ENCODE data around the gene MYO15B.
"Not testable (repeated sequence)": the region's sequence is repeated elsewhere in the genome, so short reads cannot be mapped to it uniquely, and the experiment has no call there.

MYO15B gene

DNA sequence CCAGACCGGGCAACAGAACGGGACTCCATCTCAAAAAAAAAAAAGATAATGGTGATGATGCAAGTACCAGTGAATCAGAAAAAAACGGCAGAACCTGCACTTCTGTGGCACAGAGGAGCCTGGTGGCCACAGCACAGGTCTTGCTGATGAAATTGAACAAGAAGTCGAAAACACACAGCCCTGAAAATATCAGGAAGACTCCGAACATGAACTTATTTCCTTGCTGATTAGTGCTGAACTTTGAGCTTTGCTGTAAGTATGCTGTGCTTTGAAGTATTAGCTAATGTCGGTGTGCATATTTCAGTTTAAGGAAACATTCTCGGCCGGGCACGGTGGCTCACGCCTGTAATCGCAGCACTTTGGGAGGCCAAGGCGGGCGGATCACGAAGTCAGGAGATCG is 10.9 kb upstream of the MYO15B start:
- no peak for DNase-seq

DNA sequence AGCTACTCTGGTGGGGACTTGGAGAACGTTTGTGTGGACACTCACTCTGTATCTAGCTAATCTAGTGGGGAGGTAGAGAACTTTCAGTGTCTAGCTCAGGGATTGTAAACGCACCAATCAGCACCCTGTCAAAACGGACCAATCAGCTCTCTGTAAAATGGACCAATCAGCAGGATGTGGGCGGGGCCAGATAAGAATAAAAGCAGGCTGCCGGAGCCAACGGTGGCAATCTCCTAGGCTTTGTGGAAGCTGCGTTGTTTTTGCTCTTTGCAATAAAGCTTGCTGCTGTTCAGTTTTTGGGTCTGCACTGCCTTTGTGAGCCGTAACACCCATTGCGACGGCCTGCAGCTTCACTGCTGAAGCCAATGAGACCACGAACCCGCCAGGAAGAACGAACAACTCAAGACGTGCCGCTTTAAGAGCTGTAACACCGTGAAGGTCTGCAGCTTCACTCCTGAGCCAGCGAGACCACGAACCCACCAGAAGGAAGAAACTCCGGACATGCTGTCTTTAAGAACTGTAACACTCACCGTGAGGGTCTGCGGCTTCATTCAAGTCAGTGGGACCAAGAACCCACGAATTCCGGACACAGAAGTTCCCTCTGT is 6.4 kb upstream of the MYO15B start:
- not testable (repeated sequence) for DNase-seq

DNA sequence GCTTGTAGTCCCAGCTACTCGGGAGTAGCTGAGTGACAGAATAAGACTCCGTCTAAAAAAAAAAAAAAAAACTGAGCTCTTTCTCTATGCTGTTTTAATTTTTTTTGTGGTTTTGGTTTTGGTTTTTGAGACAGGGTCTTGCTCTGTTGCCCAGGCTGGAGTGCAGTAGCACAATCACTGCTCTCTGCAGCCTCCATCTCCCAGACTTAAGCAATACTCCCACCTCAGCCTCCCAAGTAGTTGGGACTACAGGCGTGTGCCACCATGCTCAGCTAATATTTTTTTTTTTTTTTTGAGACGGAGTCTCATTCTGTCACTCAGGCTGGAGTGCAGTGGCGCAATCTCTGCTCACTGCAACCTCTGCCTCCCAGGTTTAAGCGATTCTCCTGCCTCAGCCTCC is 4.4 kb upstream of the MYO15B start:
- DNase-seq = not testable (repeated sequence)

DNA sequence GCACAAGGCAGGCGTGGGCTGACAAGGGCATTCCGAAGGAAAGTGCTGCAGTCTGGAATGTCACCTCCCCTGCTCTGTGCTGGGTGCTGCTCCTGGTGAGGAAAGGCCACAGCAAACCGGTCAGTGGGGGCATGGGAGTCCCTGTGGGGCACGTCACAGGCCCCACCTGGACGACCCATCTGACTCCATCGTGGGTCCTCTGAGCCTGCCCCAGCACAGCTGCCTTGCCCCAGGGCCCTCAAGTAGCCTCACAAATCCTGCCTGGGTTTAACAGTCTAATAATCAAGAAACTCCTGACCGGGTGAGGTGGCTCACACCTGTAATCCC is 2.8 kb upstream of the MYO15B start:
- no peak for DNase-seq

DNA sequence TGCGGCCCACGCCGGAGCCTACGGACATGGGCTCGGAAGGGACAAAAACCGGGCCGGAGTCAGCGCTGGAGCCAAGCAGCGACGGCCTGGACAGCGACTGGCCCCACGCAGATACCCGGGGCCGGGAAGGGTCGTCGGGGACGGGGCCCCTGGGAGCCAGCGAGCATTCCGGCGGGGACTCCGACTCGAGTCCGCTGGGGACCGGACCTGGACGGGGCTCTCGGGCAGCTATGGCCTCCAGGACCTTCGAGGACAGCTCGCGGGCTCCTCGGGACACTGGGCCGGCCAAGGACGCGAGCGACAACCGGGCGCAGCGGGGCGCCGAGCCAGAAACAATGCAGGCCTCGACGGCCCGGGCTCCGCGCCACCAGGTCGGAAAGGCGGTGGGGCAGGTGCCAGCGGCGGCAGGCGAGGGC is 1.0 kb downstream of the MYO15B start:
- no peak for DNase-seq

DNA sequence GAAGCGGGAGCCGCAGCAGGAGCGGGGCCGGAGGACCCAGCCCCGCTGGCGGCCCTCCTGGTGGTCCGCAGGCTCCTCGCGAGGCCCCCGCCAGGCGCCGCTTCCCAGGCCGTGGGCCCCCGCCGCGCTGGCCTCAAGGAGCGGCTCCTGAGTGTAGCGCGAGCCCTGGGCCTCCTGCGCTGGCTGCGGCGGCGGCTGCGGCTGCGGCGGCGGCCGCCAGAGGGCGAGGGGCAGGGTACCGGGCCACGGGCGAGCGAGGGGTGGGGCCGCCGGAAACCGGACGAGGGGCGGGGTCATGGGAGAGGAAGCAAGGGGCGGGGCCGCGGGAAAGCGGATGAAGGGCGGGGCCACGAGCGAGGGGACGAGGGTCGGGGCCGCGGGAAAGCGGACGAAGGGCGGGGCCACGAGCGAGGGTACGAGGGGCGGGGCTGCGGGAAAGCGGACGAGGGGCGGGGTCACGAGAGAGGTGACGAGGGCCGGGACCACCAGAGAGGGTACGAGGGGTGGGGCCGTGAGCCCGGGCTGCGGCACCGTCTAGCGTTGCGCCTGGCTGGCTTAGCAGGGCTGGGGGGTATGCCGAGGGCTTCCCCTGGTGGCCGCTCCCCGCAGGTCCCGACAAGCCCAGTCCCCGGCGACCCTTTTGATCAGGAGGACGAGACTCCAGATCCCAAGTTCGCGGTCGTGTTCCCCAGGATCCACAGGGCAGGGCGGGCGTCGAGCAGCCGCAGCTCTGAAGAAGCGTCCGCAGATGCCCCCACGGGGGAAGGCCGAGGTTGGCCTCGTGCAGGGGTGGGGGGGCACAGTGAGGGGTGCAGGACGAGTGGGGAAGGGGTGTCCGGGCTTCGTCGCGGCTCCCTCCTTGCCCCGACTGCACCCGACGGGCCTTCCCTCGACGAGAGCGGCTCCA is 1.7 kb downstream of the MYO15B start:
- DNase-seq = peak; percentile 82

DNA sequence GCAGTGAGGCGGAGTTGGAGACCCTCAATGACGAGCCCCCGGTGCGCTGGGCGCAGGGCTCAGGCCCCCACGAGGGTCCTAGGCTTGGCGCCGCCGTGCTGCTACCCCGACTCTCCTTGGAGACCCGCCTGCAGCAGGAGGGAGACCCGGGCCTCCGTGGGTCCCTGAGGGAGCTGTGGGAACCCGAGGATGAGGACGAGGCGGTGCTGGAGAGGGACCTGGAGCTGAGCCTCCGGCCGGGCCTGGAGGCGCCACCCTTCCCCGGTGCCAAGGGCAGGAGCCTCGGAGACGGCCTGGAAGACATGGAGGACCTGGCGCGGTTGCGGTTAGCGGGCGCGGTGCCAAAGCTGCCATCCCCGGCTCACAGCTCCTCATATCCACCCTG is 2.3 kb downstream of the MYO15B start:
- peak; percentile 25 for DNase-seq

DNA sequence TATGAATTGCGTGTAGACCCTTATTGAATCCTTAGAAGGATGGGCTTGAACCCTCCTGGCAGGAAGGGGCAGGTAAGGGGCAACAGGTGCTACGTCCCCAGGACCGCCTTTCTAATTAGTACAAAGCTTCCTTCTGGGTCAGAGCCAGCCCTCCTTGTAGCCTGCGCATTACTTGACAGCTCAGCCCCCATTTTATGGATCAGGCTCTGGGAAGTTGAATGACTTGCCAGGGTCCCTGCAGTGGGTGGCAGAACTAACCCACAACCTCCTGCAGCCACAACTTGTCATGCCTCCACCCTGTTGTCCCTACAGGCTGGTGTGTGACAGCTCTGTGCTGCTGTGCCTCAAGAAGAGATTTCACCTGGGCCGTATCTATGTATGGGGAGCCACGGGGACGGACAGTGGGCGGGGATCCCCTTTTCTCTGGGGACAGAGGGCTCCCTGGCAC is 2.7 kb downstream of the MYO15B start:
- DNase-seq = no peak

DNA sequence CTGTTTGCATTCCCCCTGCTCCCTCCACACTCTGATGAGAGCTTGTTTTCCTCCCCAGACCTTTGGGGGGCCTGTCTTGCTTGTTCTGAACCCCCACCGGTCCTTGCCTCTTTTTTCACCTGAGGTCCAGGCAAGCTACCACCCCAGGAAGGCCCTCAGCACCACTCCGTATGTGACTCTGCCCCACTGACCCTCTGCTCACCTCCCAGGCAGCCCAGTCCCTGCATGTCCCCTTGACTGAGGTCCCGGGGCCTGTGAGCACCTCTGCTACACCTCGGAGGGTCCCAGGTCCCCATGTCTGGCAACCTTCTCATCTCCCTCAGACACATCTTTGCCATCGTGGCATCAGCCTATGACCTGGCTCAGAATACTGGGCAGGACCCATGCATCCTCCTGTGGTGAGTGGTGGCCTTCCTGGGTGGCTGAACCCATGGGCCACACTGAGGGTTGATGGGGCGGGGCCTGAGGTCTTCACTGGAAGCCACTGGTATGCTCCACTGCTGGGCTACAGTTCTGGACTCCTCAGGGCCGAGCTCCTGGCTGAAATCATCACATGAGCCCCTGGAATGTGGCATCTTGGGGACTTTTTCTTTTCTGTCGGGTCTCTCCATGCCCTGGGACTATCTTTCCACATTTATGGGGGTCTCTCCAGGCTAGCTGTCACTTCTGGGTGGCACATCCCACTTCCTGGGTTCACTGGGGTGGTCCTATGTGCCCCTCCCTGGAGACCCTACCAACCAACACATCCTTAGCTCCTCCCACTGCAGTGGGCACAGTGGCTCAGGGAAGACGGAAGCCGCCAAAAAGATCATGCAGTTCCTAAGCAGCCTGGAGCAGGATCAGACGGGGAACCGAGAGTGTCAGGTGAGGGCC is 3.5 kb downstream of the MYO15B start:
- DNase-seq = no peak

DNA sequence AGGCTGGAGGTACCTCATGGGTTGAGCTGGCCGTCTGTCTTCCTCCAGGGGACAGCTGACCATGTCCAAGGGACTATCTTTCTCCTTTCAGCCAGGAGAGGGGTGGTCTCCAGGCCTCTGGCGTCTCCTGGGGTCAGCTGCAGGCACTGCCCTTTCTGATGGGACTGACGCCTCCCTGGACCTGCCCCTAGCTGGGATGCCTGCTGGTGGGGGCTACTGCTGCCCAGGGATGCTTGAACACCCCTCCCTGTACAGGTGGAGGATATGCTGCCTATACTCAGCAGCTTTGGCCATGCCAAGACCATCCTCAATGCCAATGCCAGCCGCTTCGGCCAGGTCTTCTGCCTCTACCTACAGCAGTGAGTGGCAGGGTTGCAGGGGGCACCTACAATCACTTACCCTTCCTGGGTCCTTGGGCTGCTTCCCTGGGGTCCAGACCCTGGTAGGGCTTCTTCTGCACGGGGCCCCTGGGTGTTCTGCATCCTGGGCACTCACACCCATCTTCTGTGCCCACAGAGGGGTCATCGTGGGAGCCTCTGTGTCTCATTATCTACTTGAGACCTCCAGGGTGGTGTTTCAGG is 4.2 kb downstream of the MYO15B start:
- DNase-seq = no peak

DNA sequence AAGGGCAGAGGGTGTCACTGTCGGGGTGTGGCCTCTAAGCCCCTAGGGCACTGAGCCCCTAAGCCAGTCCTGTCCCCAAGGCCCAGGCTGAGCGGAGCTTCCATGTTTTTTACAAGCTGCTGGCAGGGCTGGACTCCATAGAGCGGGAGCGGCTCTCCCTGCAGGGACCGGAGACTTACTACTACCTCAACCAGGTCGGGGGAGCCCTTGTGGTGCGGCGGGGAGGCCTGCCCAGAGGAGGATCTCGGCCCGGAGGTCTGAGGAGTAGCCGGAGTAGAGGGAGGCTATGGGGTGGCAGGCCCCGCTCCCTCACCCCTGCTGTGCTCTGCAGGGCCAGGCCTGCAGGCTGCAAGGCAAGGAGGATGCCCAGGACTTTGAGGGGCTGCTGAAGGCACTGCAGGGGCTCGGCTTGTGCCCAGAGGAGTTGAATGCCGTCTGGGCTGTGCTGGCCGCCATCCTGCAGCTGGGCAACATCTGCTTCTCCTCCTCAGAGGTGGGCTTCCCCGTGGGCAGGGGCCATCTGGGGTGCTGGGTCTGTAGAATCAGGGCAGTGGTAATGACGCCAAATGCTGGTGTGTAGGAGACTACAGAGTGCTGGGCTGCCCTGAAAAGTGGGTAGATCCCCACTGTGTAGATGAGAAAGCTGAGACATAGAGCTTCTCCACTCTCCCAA is 4.9 kb downstream of the MYO15B start:
- DNase-seq = no peak

DNA sequence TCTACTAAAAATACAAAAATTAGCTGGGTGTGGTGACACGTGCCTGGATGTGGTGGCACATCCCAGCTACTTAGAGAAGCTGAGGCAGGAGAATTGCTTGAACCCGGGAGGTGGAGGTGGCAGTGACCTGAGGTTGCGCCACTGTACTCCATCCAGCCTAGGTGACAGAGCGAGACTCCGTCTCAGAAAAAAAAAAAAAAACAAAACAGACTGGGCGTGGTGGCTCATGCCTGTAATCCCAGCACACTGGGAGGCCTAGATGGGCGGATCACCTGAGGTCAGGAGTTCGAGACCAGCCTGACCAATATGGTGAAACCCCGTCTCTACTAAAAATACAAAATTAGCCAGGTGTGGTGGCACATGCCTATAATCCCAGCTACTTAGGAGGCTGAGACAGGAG is 5.8 kb downstream of the MYO15B start:
- not testable (repeated sequence) for DNase-seq

DNA sequence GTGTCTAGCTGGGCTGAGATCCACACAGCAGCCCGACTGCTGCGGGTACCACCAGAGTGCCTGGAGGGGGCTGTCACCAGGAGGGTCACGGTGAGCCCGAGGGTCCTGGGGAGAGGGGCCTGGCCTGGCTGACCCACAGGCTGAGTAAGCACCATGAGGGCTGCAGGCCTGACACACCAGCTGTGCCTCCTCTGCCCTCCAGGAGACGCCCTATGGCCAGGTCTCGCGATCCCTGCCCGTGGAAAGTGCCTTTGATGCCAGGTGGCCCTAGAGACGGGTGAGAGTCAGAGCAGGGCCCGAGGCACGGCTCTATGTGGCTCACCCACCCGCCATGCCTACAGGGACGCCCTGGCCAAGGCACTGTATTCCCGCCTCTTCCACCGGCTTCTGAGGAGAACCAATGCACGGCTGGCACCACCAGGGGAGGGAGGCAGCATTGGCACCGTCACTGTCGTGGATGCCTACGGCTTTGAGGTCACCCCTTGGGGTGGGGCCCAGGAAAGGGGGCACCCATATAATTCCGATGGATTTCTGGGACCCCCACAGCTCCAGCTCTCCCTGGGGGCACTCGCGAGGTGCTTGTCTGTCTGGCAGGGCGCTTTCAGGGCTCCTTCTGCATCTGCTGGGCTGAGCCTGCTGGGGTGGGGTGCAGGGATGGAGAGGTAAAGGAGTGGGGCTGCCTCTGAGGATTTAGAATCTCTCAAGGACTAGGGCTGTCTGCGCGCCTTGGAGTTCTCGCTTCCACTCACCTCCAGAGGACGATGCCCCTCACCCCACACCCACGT is 7.1 kb downstream of the MYO15B start:
- DNase-seq = no peak

DNA sequence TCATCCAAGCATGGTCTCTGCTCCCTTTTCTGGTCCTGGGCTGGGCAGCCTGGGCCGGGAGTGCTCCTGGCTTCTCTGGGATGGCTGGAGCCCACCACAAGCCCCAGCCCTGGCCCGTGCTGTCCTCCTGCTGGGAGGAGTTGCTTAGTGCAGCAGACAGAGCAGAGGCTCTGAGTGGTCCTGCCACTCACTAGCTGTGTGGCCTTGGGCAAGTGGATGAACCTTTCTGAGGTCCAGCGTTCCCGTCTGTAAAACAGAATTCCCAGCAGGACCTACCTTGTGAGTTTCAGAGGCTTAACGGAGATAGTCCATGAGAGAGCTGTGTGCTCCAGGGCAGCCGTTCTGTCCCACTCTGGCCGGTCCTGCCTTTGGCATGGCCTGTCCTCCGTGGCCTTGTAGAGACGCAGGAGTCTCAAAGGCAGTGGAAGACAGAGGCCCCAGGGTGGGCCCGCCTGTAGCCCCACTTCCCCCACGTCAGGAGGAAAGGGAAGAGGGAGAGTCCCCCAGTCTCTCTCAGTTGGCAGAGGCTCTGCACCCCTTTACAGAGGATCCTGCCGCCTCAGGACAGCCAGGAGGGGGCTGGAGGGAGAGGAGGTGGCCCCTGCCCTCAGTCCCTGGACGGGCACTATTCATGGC is 7.8 kb downstream of the MYO15B start:
- no peak for DNase-seq

DNA sequence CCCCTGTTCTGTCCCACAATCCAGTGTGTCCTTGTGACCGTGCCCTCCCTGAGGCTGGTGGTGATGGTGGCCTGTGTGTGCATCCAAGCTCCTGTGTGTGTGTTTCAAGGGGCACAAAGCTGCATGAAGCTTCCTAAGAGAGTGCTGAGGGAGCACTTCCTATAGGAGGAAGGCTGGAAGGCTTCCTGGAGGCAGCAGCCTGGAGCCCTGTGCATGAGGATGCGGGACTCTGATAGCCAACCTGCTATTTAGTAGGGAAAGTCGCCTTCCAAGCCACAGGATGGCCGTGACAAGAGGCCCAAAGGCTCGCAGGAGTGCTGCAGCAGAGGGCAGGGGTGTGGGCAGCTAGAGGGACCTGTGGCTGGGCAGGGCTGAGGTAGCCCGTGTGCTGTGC is 8.3 kb downstream of the MYO15B start:
- DNase-seq = no peak

DNA sequence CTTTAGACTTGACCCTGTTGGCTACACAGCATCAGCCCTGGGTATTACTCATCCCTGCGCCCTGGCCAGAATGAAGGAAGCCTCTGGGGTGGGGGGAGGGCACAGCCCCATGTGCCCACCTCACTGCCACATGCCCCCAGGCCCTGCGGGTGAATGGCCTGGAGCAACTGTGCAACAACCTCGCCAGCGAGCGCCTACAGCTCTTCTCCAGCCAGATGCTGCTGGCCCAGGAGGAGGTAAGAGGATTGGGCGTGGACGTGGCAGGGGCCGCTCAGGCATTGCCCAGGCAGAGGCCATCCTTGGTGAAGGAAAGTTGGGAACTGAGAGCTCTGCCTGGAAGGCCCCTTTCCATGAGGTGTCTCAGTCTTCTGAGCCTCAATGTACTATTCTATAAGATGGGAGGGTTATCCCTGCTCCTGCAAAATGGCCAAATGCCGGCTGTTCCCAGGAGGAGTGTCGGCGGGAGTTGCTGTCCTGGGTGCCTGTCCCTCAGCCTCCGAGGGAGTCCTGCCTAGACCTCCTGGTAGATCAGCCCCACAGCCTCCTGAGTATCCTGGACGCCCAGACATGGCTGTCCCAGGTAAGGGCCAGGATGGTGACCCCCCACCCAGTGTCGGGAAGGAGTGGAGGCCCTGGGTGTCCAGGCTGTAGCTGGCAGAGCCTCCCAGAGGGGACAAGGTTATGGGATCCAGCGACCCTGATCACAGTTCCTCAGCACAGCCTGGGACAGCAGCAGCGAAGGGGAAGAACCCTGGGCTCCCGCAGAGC is 8.9 kb downstream of the MYO15B start:
- DNase-seq = no peak

DNA sequence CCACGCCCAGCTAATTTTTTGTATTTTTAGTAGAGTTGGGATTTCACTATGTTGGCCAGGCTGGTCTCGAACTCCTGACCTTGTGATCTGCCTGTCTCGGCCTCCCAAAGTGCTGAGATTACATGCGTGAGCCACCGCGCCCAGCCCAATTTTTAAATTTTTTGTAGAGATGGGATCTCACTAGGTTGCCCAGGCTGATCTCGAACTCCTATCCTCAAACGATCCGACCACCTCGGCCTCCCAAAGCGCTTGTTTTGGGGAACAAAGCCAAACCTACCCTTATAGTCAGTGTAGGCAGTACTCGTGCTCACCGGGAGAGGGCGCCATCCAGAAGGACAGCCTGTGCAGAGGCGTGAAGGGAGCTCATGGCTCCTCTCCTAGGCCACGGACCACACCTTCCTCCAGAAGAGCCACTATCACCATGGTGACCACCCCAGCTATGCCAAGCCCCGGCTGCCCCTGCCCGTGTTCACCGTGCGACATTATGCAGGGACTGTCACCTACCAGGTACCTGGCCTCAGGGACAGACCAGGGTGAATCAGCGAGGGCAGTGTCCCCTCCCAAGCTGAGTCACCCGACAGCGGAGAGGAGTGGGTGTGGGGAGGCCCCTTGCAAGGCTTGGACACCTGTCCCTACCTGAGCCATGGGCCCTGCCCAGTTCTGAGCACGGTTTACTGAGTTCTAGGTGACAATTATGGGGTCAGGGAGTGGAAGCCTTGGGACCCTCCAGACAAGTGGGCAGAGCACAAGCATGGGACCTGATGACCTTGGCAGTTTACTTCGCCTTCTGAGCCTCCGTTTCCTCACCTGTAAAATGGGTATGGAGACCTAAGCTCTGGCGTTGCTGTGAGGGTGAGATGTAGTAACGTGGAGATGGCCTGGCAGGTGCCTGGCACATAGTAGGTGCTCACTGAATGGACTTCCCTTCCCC is 13.7 kb downstream of the MYO15B start:
- peak; percentile 18 for DNase-seq

DNA sequence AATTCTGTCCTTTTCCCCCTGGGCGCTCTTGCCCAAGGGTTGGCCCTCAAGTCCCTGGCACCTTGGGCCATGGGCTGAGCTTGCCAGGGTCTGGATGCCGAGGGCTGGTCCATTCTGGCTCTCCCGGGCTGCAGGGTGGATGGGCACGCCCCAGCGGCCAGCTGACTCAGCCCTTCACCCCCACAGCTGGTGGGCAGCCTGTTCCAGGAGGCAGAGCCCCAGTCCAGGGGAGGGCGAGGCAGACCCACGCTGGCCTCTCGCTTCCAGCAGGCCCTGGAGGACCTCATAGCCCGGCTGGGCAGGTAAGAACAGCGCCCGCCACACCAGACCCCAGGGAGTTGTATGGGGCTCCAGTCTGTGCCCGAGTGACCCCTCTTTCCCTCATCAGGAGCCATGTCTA is 15.0 kb downstream of the MYO15B start:
- DNase-seq = no peak

DNA sequence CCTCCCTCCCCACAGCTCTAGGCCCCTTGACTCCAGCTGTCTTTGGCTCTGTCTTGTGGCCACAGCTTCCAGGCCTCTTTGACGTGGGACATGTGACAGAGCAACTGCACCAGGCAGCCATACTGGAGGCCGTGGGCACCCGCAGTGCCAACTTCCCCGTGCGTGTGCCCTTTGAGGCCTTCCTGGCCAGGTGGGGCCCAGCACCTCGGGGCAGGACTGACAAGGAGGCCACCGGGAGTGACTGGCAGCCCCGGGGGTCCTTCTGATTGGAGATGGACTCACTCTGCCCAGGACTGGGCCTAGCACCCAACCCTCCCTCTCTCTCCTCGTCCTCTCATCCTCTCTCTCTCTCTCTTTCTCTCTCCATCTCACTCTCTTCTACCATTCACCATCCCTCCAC is 15.5 kb downstream of the MYO15B start:
- no peak for DNase-seq

All from NCI-H1105 (cell line).